GM19035 (cell line): ENCODE results near the gene COMMD1.
"Not testable (repeated sequence)": the region's sequence is repeated elsewhere in the genome, so short reads cannot be mapped to it uniquely, and the experiment has no call there.

Experiments
- ATAC-seq: cut with Tn5 transposase; IDR thresholded peaks from one replicate; pipeline ENCODE4 v1.9.1; 2021; ENCODE audit not compliant: unreplicated experiment

The COMMD1 gene

DNA sequence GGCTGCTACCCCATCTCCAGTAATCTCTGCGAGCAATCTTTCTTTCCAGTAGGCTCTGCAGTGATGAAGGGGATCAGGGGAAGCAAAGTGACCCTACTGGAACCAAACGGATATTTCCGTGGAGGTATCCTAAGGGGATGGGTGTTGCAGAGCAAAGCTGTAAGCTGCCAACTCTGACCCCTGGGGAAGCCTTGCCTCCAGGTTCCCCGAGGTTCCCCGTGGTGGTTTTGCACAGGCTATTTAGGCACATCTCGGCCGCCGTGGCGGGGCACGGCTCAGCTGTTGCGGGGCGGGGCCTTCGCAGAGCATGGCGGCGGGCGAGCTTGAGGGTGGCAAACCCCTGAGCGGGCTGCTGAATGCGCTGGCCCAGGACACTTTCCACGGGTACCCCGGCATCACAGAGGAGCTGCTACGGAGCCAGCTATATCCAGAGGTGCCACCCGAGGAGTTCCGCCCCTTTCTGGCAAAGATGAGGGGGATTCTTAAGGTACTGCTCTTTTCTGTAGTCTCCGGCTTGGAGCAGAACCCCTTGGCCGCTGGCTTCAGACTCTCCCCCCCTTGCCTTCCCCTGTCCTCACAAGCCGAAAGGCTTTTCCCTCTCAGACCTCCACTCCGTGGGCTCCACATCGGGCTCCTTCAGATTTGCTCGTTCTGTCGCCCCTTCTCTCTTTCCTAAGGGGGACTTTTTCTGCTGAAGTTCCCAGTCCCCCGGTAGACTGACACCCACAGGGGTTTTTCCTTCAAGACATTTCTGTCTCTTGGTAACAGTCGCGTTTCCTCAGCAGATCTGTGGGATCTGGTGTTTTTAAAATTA, at the start of gene COMMD1:
Gene COMMD1 (plus strand): TSS at position 303 of the 814 bp plus-strand sequence. CDS start 5 bp downstream, at position 308.
- peak; percentile 99 for ATAC-seq

DNA sequence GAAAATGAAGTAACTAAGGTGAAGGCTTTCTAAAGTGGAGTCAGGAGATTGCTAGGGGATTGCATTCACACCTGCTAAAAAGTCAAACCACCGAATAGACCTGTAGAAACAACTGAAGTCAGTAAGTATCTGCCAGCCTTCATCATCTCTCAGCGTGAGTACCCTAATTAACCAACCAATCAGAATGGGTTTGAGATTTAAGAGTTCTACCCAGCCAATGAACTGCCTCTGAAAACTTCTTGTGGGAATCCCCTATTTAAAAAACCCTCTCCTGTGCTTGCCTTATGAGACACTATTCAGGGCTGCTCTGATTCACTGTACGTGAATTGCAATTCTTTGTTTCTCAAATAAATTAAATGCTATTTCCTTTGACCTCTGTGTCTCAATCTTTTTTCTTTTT, 48.2 kb upstream of the COMMD1 start:
- ATAC-seq: no peak

DNA sequence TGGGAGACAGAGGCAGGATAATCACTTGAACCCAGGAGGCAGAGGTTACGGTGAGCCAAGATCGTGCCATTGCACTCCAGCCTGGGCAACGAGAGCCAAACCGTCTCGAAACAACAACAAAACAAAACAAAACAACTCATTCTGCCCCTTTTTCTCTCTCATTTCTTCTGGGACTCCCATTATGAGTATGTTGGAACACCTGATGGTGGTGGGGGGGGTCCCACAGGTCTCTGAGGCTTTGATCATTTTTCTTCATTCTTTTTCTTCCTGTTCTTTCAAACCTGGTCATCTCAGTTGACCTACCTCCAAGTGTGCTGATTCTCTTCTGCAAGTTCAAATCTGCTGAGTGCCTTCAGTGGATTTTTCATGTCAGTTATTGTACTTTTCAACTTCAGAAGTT, 43.4 kb upstream of the COMMD1 start:
- ATAC-seq: no peak

DNA sequence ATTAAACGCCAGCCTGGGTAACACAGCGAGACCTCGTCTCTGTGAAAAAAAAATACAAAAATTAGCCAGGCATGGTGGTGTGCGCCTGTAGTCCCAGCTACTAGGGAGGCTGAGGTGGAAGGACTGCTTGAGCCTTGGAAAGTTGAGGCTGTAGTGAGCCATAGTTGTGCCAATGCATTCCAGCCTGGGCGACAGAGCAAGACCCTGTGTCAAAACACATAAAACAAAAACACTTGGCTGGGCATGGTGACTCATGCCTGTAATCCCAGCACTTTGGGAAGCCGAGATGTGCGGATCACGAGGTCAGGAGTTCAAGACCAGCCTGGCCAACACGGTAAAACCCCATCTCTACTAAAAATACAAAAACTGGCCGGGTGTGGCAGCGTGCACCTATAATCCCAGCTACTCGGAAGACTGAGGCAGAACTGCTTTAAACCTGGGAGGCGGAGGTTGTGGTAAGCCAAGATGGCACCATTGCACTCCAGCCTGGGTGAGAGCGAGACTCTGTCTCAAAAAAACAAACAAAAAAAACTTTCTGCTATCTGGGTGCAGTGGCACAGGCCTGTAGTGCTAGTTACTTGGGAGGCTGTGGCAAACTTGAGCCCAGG, 38.9 kb upstream of the COMMD1 start:
- not testable (repeated sequence) for ATAC-seq

DNA sequence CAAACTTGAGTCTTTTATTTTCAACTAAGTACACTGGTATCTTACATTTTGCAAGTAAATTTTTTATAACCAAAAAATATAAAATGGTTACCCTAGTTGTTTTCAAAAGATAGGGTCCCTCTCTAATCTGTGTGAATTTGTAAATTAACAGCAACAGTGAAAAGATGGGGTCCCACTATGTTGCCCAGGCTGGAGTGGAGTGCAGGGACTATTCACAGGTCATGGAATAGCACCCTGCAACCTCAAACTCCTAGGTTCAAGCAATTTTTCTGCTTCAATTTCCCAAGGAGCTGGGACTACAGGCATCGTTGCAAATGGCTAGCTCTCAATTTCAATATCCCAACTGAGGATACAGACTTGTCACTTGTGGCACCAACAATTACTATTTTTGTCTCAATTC, 29.1 kb upstream of the COMMD1 start:
- no peak for ATAC-seq

DNA sequence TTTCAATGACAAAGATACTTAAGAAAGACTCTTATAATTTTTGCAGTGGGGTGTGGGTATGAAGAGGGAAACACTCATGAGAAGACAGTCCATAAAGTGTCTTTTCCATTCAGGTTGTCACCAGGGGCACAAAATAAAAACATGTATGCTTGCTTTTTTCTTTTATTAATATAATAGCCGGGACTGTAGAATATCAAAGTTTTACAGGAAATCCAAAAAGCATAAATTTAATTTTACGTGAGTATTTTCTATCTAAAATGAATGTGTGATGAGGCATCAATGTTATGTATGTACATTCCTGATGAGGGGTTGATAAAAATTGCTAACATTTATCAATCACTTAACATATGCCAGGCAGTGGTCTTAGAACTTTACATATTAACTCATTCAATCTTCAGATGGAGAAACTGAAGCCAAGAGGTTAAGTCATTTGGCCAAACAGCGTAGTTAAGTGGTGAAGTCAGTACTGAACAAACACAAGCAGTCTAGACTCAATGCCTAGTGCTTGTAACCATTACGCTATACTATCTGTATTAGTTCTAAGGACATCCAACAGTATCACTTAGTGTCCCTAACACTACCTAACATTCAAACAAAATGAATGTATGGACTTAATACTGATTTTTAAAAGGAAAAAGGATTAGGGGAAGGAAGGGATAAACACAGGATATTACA, 27.8 kb upstream of the COMMD1 start:
- no peak for ATAC-seq

DNA sequence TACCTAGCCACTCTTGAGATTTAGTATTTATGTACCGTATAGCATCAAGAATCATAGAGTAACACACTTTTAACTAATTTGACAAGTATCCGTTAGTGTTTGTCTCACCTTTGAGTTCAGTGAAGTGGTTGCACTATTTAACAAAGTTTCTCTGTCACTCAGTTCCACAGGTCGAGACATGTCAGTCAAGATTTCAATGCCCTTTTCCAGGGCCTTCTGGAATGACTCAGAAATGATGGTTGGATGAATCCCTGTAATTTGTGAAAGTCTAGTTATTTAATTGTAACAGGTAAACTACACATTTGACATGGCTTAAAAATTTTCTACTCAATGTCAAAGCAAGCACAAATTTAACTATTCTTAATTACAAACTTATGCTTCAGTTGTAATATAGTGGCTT, 26.7 kb upstream of the COMMD1 start:
- no peak for ATAC-seq

DNA sequence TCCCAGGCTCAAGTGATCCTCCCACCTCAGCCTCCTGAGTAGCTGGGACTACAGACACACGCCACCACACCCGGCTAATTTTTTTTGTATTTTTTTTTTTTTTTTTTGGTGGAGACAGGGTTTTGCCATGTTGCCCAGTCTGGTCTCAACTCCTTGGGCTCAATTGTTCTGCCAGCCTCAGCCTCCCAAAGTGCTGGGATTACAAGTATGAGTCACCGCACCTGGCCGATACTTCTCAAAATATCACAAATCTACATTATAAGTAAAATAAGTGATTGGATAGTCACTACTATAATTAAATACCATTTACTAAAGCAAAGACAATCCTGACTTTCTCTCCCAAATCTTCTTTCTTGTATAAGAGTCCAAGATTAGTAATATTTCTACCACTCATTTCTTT, 26.1 kb upstream of the COMMD1 start:
- ATAC-seq: not testable (repeated sequence)

DNA sequence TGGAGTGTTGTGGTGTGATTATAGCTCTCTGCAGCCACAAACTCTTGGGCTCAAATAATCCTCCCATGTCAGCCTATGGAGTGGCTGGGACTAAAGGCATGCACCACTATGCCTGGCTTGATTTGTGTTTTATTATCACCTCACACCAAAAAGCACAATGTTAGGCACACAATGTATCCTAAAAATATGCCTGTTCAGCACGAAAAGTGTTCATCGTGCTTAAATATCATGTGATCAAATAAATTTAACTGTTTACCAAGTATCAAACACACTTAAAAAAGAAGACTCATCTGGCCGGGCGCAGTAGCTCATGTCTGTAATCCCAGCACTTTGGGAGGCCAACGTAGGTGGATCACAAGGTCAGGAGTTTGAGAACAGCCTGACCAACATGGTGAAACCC, 22.6 kb upstream of the COMMD1 start:
- no peak for ATAC-seq

DNA sequence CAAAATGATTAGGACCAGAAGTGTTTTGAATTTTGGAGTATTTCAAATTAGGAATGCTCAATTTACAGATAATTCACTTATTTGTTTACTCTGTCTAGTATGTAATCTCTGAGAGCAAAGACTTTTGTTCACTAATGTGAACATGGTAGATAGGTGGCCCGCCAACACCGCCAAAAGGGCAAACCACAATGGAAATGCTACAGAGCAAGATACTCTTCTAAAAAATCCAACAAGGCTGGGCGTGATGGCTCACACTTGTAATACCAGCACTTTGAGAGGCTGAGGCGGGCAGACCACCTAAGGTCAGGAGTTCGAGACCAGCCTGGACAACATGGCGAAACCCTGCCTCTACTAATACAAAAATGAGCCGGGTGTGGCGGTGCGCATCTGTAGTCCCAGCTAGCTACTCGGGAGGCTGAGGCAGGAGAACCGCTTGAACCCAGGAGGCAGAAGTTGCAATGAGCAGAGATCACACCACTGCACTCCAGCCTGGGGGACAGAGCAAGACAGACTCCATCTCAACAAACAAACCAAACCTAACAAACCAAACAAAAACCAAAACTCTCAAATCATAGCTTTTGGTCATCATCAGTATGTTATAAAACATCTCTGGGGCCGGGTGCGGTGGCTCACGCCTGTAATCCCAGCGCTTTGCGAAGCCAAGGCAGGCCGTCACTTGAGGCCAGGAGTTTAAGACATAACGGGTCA, 19.4 kb upstream of the COMMD1 start:
- no peak for ATAC-seq

DNA sequence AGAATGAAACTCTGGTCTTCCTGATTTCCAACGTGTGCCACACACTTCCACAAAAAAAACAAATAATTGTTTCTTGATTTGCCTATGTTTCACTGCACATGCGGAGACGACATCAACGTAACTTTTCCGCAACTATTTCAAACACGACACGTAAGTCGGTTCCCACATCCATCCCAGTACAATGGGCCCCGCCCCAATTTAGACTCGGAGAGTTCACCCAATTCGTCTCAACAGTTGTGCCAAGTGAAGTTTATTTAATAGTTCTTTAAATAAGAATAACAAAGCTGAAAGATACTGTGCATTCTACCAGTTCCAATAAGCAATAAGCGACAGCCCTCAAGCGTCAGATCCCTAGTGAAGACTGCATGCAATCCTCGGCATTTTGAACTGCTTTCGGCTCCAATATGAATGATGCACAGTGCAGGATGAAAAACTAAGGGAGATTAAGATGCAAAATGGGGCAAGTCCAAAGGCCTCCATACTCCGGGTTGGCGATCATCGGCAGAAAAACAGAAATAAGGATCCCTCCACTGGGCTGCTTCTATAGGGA, 17.7 kb upstream of the COMMD1 start:
- ATAC-seq: no peak

DNA sequence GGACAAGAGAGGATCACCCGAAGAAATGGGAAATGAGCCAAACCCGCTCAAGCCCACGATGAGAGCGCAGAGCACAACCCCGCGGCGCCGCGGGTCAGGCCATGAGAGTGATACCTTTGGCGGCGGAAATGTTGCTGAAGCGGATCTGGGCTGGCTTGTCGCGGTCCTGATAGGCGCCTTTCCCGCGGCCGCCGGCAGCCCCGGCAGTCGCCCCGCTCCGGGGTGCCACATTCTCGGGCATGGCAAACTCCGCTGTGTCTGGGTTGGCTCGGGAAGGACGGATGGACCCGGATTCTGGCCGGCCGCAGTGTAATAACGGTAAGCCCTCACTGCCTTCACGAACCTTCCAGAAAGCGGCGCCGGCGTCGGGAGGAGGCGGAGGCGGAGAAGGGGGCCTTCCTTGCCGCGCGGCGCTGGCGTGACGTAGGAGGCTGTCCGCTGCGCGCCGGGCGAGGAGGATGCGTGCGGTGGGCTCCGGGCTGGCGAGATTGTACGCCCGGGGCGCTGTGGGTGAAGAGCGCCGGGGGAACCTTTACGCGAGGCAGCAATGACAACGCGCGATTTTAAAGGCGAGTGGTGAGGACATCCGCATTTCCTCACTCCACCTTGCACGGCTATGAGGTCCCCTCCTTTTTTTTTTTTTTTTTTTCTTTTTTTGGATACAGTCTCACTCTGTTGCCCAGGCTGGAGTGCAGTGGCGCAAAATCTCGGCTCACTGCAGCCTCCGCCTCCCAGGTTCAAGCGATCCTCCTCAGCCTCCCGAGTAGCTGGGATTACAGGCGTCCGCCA, 17.0 kb upstream of the COMMD1 start, which contains the start of gene CCT4:
Gene CCT4 (minus strand): TSS at position 390 of the 789 bp plus-strand sequence. CDS start 149 bp downstream, at position 241.
- ATAC-seq: peak; percentile 81

DNA sequence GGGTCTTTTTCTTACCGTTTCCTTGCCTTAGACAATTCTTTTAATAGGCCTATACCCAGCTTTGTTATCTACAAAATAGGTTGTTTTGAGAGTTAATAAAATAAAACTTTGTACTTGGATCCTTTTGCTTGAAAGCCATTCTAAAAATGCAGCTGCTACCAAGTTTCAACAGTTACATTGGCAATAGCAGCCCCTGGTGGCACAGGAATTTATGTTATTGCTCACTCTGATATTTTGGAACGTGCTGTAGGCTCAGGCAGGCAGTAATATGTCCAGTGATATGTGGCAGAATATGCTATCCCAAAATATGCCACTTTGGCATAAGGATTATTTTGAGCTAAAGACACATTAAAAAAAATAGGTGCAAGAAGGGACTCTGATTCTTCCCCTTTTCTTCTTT, 6.7 kb upstream of the COMMD1 start:
- ATAC-seq: no peak

DNA sequence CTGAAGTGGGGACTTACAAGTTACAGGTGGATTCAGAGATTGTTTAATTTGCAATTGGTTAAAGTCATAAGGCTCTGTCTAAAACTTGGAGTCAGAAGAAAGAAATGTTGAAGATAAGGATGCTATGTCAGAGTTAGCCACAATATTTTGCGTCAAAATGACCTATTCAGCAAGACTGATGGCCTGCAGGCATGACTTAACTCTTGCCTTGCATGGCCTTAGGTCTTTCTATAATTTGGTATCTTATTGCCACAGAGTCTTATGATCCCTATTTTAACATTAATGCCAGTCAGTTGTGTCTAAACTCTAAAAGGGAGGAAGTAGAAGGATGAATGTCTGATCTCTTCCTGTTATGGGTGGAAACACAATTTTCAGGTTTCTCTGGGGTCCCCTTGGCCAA, 5.2 kb upstream of the COMMD1 start:
- no peak for ATAC-seq

DNA sequence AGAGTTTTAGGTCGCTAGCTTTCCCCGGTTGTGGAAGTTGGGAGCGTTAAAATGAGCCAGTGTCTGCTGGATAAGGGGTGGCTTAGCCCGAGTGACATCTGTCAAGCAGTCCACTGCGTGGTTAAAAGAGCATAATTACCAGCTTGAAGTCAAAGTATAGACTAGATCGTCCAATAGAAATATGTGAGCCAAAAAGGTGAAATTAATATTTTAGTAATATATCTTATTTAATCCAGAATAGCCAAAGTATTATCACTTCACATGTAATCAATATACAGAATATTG, 654 bp downstream of the COMMD1 start:
- ATAC-seq: no peak

DNA sequence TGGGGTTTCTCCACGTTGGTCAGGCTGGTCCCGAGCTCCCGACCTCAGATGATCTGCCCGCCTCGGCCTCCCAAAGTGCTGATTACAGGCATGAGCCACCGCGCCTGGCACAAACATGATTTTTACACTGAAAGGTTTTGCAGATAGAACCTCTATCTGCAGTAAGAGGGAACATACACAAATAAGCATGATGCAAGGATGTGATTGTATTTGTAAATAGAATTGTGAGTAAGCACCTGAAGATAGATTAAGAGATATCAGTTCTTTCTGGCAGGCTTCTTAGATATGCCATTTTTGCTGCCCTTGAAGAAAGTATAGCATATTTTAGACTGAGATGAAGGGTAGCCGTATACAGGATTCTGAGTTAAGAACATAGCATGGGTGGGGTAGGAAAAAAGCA, 3.6 kb downstream of the COMMD1 start:
- ATAC-seq: no peak

DNA sequence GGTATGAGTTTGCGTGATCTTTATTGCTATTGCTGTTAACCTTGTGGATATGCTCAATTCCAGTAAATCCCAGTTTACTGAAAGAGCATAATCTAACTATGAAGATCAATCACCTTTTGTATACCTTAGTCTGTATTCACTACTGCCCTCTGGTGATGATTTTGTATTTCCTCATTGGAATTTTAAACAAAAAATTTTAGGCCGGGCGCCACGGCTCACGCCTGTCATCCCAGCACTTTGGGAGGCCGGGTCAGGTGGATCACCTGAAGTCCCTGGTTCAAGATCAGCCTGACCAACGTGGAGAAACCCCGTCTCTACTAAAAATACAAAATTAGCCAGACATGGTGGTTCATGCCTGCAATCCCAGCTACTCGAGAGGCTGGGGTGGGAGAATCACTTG, 5.1 kb downstream of the COMMD1 start:
- no peak for ATAC-seq

DNA sequence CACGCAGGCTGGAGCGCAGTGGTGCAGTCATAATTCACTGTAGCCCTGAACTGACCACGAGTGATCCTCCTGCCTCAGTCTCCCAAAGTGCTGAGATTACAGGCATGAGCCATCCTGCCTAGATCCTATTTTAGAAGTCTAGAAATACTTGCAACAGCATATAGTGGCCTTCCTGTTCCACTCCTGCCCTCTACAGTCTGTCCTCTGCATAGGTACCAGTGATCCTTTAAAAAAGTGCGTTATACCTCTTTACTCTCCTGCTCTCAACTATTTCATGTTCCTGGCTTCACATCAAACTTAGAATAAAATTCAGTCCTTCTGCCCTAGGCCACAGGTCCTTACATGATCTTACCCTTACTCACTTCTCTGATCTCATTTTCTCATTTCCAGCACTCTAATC, 6.0 kb downstream of the COMMD1 start:
- no peak for ATAC-seq

DNA sequence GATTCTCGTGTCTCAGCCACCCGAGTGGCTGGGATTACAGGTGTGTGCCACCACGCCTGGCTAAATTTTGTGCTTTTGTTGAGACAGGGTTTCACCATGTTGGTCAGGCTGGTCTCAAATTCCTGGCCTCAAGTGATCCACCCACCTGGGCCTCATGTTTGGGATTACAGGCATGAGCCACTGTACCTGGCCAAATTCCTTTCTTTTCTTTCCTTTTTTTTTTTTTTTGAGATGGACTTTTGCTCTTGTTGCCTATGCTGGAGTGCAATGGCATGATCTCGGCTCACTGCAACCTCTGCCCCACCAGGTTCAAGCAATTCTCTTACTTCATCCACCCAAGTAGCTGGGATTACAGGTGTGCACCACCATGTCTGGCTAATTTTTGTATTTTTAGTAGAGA, 9.3 kb downstream of the COMMD1 start:
- ATAC-seq: not testable (repeated sequence)

DNA sequence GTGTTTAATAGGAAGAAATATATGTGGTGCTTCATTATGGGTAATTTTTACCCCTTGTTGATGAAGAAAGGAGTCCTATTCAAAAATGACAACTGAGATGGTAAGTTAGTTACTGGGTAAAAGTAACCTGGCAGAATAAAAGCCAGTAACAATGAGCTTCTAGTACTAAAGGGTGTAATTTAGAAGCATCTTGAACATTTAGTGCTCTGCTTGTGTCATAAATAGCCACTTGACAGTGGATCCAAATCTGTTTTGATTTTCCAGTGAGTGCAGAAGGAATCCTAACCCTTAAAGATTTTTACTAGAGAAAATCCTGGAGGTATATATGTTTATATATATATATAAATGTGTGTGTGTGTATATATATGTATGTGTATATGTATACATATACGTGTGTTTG, 15.1 kb downstream of the COMMD1 start:
- no peak for ATAC-seq

DNA sequence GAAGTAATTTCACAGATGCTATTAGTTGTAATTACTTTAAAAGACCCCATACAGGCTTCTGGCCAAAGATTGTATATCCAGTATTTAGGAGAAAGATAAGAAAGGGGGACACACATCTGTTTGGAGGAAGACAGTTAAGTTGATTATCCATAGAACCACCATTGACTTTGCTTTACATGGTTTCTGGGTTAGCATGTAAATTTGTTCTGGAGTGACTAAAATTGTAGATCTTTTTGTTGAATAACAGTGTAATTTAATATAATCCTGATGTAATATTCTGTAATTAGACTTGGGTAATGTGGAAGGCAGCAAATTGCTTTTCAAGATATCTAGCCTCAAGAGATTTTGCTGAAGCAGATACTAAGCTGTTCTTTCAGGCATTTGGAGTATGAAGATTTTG, 17.2 kb downstream of the COMMD1 start:
- ATAC-seq: no peak
